BJ (cell line): ENCODE results near the gene PSMB3. TPM values are rescaled to one million over a fixed set of nuclear protein-coding genes. Genes with fewer than 3 reads are reported as not detected.

Source experiments
- CTCF ChIA-PET: fragments of 350-600 bp; formaldehyde crosslinking; extraction: SDS; loops from one replicate; lab custom pipeline; 2021; ENCODE audit warnings: antibody characterized with exemption, inconsistent platforms; lab: Yijun Ruan, JAX
- POLR2A ChIA-PET: fragments of 300-600 bp; sonication (Branson Sonifier 250); formaldehyde crosslinking; extraction: SDS; loops from one replicate; lab custom pipeline; 2021; ENCODE audit warnings: antibody characterized with exemption; lab: Charles Lee
- DNase-seq: peaks from one replicate; pipeline ENCODE4 v3.0.0-alpha.2; 2011; ENCODE audit warnings: low read depth
- H3K27me3 ChIP-seq: 2 replicates; pipeline ENCODE4 v1.6.0; 2011; ENCODE audit warnings: low read length; ENCODE audit not compliant: control insufficient read depth, insufficient read depth
- H3K36me3 ChIP-seq: 2 replicates; pipeline ENCODE4 v1.5.1; 2011; ENCODE audit warnings: low read length; ENCODE audit not compliant: control insufficient read depth, insufficient read depth
- H3K4me3 ChIP-seq: 2 replicates; pipeline ENCODE4 v1.5.1; 2011; ENCODE audit warnings: low read depth, mild to moderate bottlenecking, control low read depth, low read length
- polyA plus RNA-seq: library from polyadenylated mRNA; depleted of rRNA; stranded (reverse); fragments of >200 nt; gene quantifications from 2 replicates; pipeline ENCODE4 v1.2.3, GENCODE V29; 2011
- TF ChIP-seq, protein P1 (sequence below): IDR thresholded peaks from 2 replicates; pipeline ENCODE4 v1.5.1; 2011; ENCODE audit warnings: low read depth, mild to moderate bottlenecking, control low read depth, inconsistent platforms, low read length, moderate library complexity; ENCODE audit not compliant: insufficient read depth

Gene PSMB3
- polyA plus RNA-seq, 1 experiment = 337 TPM

DNA sequence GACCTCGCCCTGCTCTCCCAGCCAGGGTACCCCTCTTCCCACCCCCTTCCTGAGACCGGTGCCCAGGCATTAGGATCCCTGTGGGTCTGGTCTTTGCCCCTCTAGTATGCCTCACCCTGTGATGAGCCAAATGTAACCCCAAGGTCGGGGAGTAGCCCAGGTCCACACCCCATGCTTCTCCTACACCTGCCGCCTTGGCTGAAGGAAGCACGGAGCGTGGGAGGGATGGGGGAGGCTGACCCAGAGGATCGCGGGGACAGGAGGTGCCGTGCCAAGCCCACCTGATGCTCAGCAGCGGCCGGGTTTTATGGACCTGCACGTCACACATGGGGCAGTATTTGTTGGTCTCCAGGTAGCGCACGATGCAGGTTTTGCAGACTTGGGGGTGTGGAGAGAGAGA lies 13.2 kb upstream of the PSMB3 start:
- no peak for DNase-seq
- TF ChIP-seq, protein P1, sequence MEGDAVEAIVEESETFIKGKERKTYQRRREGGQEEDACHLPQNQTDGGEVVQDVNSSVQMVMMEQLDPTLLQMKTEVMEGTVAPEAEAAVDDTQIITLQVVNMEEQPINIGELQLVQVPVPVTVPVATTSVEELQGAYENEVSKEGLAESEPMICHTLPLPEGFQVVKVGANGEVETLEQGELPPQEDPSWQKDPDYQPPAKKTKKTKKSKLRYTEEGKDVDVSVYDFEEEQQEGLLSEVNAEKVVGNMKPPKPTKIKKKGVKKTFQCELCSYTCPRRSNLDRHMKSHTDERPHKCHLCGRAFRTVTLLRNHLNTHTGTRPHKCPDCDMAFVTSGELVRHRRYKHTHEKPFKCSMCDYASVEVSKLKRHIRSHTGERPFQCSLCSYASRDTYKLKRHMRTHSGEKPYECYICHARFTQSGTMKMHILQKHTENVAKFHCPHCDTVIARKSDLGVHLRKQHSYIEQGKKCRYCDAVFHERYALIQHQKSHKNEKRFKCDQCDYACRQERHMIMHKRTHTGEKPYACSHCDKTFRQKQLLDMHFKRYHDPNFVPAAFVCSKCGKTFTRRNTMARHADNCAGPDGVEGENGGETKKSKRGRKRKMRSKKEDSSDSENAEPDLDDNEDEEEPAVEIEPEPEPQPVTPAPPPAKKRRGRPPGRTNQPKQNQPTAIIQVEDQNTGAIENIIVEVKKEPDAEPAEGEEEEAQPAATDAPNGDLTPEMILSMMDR = no peak
- peaks cover 26% of the 10 kb centered on the region for H3K36me3 ChIP-seq
- no peaks in the 10 kb centered on the region for H3K27me3 ChIP-seq
- CTCF ChIA-PET = no interaction called here
- no peak overlapping the region for H3K4me3 ChIP-seq
- POLR2A ChIA-PET = no interaction called here

DNA sequence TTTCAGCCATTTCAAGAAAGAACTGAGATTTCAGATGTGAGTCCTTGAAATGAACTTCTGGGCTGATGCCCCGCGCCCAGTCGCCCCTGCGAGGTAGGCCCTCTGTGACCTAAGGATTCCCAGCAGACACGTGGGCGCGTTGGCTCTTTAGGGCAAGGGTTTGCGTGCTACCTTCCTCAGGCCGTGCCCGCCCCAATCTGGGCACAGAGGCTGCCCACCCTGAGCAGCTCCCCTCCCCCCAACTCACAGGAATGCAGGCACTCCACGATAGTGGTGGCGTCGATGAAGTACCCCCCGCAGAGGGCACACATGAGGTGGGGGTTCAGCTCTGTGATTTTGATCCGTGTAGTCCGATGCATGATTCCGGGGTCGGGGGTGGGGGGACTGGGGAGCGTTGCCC lies 12.5 kb upstream of the PSMB3 start:
- TF ChIP-seq, protein P1 = no peak
- no peak for DNase-seq
- peaks cover 26% of the 10 kb centered on the region for H3K36me3 ChIP-seq
- POLR2A ChIA-PET = no interaction called here
- no peak overlapping the region for H3K4me3 ChIP-seq
- no peaks in the 10 kb centered on the region for H3K27me3 ChIP-seq
- CTCF ChIA-PET = no interaction called here

DNA sequence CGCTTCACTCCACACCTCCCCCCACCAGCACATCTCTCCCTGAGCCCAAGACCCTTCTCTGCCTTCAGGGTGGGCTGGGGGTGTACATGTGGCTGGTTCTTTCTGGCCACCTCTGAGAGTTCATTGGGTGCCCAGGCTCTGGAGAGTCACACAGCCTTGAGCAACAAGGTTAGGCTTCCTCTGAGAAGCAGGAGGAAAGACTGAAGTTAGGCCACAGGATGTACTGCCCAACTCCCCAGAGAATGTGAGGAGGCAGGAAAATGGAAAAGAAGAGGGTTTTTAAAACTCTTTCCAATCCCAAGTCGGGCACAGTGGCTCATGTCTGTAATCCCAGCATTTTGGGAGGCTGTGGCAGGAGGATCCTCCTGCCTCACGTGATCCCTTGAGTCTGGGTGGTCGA lies 11.7 kb upstream of the PSMB3 start:
- ChIA-PET CTCF (no interaction called here), POLR2A (no interaction called here)
- H3K4me3 ChIP-seq = no peak overlapping the region
- H3K27me3 ChIP-seq = no peaks in the 10 kb centered on the region
- peaks cover 21% of the 10 kb centered on the region for H3K36me3 ChIP-seq
- DNase-seq = no peak
- TF ChIP-seq, protein P1 = no peak

DNA sequence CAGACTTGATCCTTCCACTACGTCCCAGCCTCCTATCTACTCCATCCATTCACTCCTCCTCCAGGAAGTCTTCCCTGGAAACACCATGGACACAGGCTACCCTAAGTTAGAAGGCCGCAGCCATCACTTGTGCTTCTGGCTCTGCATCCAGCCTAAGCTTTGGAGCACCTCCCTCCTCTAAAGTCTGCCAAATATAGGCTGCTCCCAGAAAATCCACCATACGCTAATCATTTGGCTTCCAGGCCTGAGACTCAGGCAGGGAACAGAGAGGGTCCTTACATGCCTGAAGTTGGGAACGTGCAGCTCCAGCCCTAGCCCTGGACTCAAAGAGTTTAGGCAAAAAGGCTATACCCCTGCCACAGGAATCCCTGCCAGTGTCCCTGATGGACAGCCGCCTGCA lies 11.1 kb upstream of the PSMB3 start:
- TF ChIP-seq, protein P1 = no peak
- ChIA-PET CTCF (interaction anchor here (1.1 kb wide), 2 partner anchors 64 to 66 kb away, joined by 3 to 5 read pairs; partner anchors contain the start of gene EPOP), POLR2A (no interaction called here)
- DNase-seq = no peak
- no peak overlapping the region for H3K4me3 ChIP-seq
- H3K36me3 ChIP-seq = peaks cover 17% of the 10 kb centered on the region
- no peaks in the 10 kb centered on the region for H3K27me3 ChIP-seq

DNA sequence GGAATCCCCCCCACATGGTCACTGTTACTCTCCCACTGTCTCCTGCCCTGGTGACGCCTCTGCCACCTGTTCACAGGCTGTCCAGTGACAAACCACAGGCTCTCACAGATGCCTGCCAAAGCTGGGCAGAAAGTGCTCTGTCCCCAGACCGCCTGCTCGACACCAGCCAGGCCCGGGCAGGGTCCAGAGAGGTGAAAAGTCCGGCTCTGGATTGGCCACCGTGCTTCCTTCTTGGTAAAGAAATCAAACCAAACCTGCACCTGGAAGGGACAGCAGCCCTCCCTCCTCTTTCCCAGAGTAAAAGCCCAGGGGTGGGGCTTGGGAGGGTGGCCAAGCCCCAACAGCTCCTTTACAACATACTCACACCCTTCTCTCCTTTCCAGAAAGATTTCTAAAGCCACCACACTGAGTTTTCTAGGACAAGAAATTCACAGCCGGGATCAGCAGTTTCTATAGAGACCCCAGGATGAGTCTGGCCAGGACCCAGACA lies 10.6 kb upstream of the PSMB3 start:
- ChIA-PET CTCF (interaction anchor here (1.1 kb wide), 2 partner anchors 65 to 67 kb away, joined by 3 to 5 read pairs; partner anchors contain the start of gene EPOP), POLR2A (no interaction called here)
- no peak for DNase-seq

More for the DNA sequence above, 10.6 kb upstream of the PSMB3 start:
- no peak overlapping the region for H3K4me3 ChIP-seq
- TF ChIP-seq, protein P1 = no peak
- H3K27me3 ChIP-seq = no peaks in the 10 kb centered on the region
- H3K36me3 ChIP-seq = peaks cover 17% of the 10 kb centered on the region
